Common myeloid progenitor, CD34-positive (primary cell): ENCODE results near the gene CRTC3.
"Not testable (repeated sequence)": the region's sequence is repeated elsewhere in the genome, so short reads cannot be mapped to it uniquely, and the experiment has no call there.

ENCODE experiments used
- CTCF ChIA-PET: fragments of 350-600 bp; sonication (Branson Sonifier 250); formaldehyde crosslinking; loops from one replicate; lab custom pipeline; 2021; ENCODE audit warnings: antibody characterized with exemption; lab: Charles Lee
- POLR2A ChIA-PET: fragments of 350-600 bp; sonication (Branson Sonifier 250); formaldehyde crosslinking; loops from one replicate; lab custom pipeline; 2021; ENCODE audit warnings: antibody characterized with exemption; lab: Charles Lee
- DNase-seq, 3 donors: peaks; one replicate each; pipeline versions ENCODE4 v3.0.0 to v3.0.0-alpha.2; 2013
- H3K27ac ChIP-seq, 2 experiments: 1 replicate in 1 of 2; 2 replicates in 1 of 2; pipeline ENCODE4 v1.7.0; 2013; ENCODE audit warnings: inconsistent platforms in 2 of 2, low read length in 2 of 2, mild to moderate bottlenecking in 2 of 2, low read depth in 1 of 2, moderate library complexity in 1 of 2; ENCODE audit not compliant: severe bottlenecking in 2 of 2, insufficient read depth in 1 of 2, poor library complexity in 1 of 2
- H3K27me3 ChIP-seq, 5 experiments: replicated peaks in 2 of 5; 1 replicate in 3 of 5; 2 replicates in 2 of 5; pipeline versions ENCODE4 v1.6.1 to v1.7.0; 2013; ENCODE audit warnings: low read length in 4 of 5, mild to moderate bottlenecking in 2 of 5, moderate library complexity in 2 of 5, inconsistent platforms in 1 of 5; ENCODE audit not compliant: insufficient read depth in 5 of 5, control insufficient read depth in 4 of 5
- H3K36me3 ChIP-seq, 4 experiments: 1 replicate in 2 of 4; 2 replicates in 2 of 4; pipeline versions ENCODE4 v1.6.1 to v1.7.0; 2013; ENCODE audit warnings: low read length in 3 of 4, control low read depth in 1 of 4, mild to moderate bottlenecking in 1 of 4; ENCODE audit not compliant: control insufficient read depth in 4 of 4, insufficient read depth in 4 of 4
- H3K4me1 ChIP-seq, 4 experiments: 1 replicate in 3 of 4; 2 replicates in 1 of 4; pipeline versions ENCODE4 v1.6.1 to v1.7.1; 2013; ENCODE audit warnings: low read length in 3 of 4, mild to moderate bottlenecking in 3 of 4, control low read depth in 1 of 4, inconsistent platforms in 1 of 4, moderate library complexity in 1 of 4; ENCODE audit not compliant: control insufficient read depth in 4 of 4, insufficient read depth in 4 of 4; ENCODE audit errors: control extremely low read depth in 1 of 4
- H3K4me3 ChIP-seq, 7 experiments: 1 replicate in 4 of 7; 2 replicates in 3 of 7; pipeline versions ENCODE4 v1.5.1 to v1.7.0; 2013; ENCODE audit warnings: mild to moderate bottlenecking in 7 of 7, low read length in 6 of 7, moderate library complexity in 6 of 7, inconsistent platforms in 2 of 7, low read depth in 2 of 7, control low read depth in 1 of 7; ENCODE audit not compliant: insufficient read depth in 4 of 7, control insufficient read depth in 1 of 7; ENCODE audit errors: extremely low read depth in 1 of 7
- H3K9me3 ChIP-seq, 5 experiments: 1 replicate in 4 of 5; 2 replicates in 1 of 5; pipeline versions ENCODE4 v1.6.1 to v1.7.1; 2013; ENCODE audit warnings: low read length in 4 of 5, mild to moderate bottlenecking in 2 of 5, inconsistent platforms in 1 of 5, low read depth in 1 of 5, moderate library complexity in 1 of 5; ENCODE audit not compliant: control insufficient read depth in 4 of 5, insufficient read depth in 2 of 5; ENCODE audit errors: control extremely low read depth in 1 of 5
- WGBS: methylation state at CpG from one replicate; pipeline ENCODE4 v1.1.5; 2013; ENCODE audit not compliant: insufficient coverage; 5-methylcytosine and 5-hydroxymethylcytosine counted together

Gene CRTC3

DNA sequence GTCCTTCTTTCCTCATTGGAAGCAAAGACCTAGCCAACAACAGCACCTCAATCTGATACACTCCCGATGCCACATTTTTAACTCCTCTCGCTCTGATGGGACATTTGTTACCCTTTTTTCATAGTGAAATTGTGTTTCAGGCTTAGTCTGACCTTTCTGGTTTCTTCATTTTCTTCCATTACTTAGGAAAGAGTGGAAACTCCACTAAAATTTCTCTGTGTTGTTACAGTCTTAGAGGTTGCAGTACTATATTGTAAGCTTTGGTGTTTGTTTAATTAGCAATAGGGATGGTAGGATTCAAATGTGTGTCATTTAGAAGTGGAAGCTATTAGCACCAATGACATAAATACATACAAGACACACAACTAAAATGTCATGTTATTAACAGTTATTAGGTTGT, 29.6 kb upstream of the CRTC3 start:
- H3K4me1 ChIP-seq: peaks cover 0 to 15% (median 6%) of the 10 kb centered on the region in 4 experiments
- no peaks in the 10 kb centered on the region for H3K9me3 ChIP-seq
- no CpG with 5 or more reads among the region's 2 CpGs for WGBS
- no peaks in the 10 kb centered on the region for H3K27me3 ChIP-seq
- H3K36me3 ChIP-seq: peaks cover 0 to 38% (median 10%) of the 10 kb centered on the region in 4 experiments
- DNase-seq: no peak
- no peak overlapping the region for H3K27ac ChIP-seq
- ChIA-PET POLR2A (no interaction called here), CTCF (interaction anchor here (0.6 to 1.6 kb wide), 4 partner anchors 18 to 194 kb away, joined by 3 to 5 read pairs (median 4); no protein-coding TSS in a partner anchor)
- no peak overlapping the region for H3K4me3 ChIP-seq

GRCh38 chr15:90501898-90502297, 27.8 kb upstream of the CRTC3 start:
- POLR2A ChIA-PET: no interaction called here
- H3K4me3 ChIP-seq: no peak overlapping the region
- no peak overlapping the region for H3K27ac ChIP-seq
- peaks cover 0 to 11% (median 5%) of the 10 kb centered on the region in 4 experiments for H3K4me1 ChIP-seq
- H3K36me3 ChIP-seq: peaks cover 0 to 30% (median 8%) of the 10 kb centered on the region in 4 experiments
- no peaks in the 10 kb centered on the region for H3K9me3 ChIP-seq
- H3K27me3 ChIP-seq: no peaks in the 10 kb centered on the region
- WGBS: no CpG with 5 or more reads among the region's 4 CpGs
- CTCF ChIA-PET: interaction anchor here (1.1 kb wide), 1 partner anchor 11 kb away, joined by 4 read pairs; no protein-coding TSS in a partner anchor
- no peak for DNase-seq

GRCh38 chr15:90510781-90511180, 18.9 kb upstream of the CRTC3 start:
- H3K27me3 ChIP-seq, H3K4me3 ChIP-seq, POLR2A ChIA-PET, H3K36me3 ChIP-seq, H3K27ac ChIP-seq, DNase-seq, H3K4me1 ChIP-seq, H3K9me3 ChIP-seq: not testable (repeated sequence)
- CTCF ChIA-PET: interaction anchor here (1.1 to 1.6 kb wide), 3 partner anchors 13 to 191 kb away, joined by 3 to 5 read pairs (median 4); no protein-coding TSS in a partner anchor
- WGBS: over 99% methylated on average over 25 of the region's 29 CpGs

DNA sequence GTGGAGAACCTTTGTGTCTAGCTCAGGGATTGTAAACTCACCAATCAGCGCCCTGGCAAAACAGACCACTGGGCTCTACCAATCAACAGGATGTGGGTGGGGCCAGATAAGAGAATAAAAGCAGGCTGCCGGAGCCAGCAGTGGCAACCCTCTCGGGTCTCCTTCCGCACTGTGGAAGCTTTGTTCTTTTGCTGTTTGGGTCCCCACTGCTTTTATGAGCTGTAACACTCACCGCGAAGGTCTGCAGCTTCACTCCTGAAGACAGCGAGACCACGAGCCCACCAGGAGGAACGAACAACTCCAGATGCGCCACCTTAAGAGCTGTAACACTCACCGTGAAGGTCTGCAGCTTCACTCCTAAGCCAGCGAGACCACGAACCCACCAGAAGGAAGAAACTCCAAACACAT, 18.5 kb upstream of the CRTC3 start:
- H3K36me3 ChIP-seq, H3K9me3 ChIP-seq, POLR2A ChIA-PET, H3K4me3 ChIP-seq, DNase-seq, H3K27me3 ChIP-seq, H3K27ac ChIP-seq, H3K4me1 ChIP-seq: not testable (repeated sequence)
- WGBS: 98% methylated on average over 6 of the region's 13 CpGs
- CTCF ChIA-PET: interaction anchor here (1.4 to 1.6 kb wide), 3 partner anchors 13 to 191 kb away, joined by 3 to 5 read pairs (median 5); no protein-coding TSS in a partner anchor

GRCh38 chr15:90512276-90512675, 17.4 kb upstream of the CRTC3 start:
- H3K4me3 ChIP-seq: no peak overlapping the region
- peaks cover 0 to 7% (median 3%) of the 10 kb centered on the region in 4 experiments for H3K4me1 ChIP-seq
- DNase-seq: peak in 2 of 3 donors; percentile 53 to 61
- H3K27me3 ChIP-seq: no peaks in the 10 kb centered on the region
- CTCF ChIA-PET: interaction anchor here (0.9 to 2.6 kb wide), 4 partner anchors 11 to 219 kb away, joined by 3 to 9 read pairs (median 4); no protein-coding TSS in a partner anchor
- POLR2A ChIA-PET: no interaction called here
- H3K36me3 ChIP-seq: no peaks in the 10 kb centered on the region
- no peaks in the 10 kb centered on the region for H3K9me3 ChIP-seq
- H3K27ac ChIP-seq: no peak overlapping the region
- no CpG with 5 or more reads among the region's 2 CpGs for WGBS

GRCh38 chr15:90512981-90513380, 16.7 kb upstream of the CRTC3 start:
- H3K9me3 ChIP-seq: no peaks in the 10 kb centered on the region
- DNase-seq: peak in 2 of 3 donors; percentile 6 to 16
- H3K4me3 ChIP-seq: no peak overlapping the region
- no peaks in the 10 kb centered on the region for H3K27me3 ChIP-seq
- 100% methylated on average over 1 of the region's 3 CpGs for WGBS
- peaks cover 0 to 7% (median 3%) of the 10 kb centered on the region in 4 experiments for H3K4me1 ChIP-seq
- no peak overlapping the region for H3K27ac ChIP-seq
- CTCF ChIA-PET: interaction anchor here (1.9 to 2.6 kb wide), 2 partner anchors 12 to 14 kb away, joined by 4 to 9 read pairs; no protein-coding TSS in a partner anchor
- H3K36me3 ChIP-seq: no peaks in the 10 kb centered on the region
- POLR2A ChIA-PET: no interaction called here

GRCh38 chr15:90513448-90513847, 16.3 kb upstream of the CRTC3 start:
- Histone ChIP-seq H3K27me3 (no peaks in the 10 kb centered on the region), H3K4me3 (no peak overlapping the region), H3K4me1 (peaks cover 0 to 7% (median 3%) of the 10 kb centered on the region in 4 experiments), H3K27ac (no peak overlapping the region), H3K9me3 (no peaks in the 10 kb centered on the region), H3K36me3 (no peaks in the 10 kb centered on the region)
- ChIA-PET CTCF (interaction anchor here (1.9 to 2.6 kb wide), 2 partner anchors 12 to 14 kb away, joined by 4 to 9 read pairs; no protein-coding TSS in a partner anchor), POLR2A (no interaction called here)
- DNase-seq: no peak
- 100% methylated on average over 2 of the region's 2 CpGs for WGBS
